ENCODE measurements around the gene ALOX12B.

Gene ALOX12B

GRCh38 chr17:8087075-8087951 lies at the start of gene ALOX12B:
Gene ALOX12B, minus strand, starts transcription at chr17:8087716. Its CDS starts 274 bp downstream, at chr17:8087442.
- in situ Hi-C loops (cut with HindIII; ENCODE audit: low sequenced_read_pairs): no loop called here

GRCh38 chr17:8133941-8134340 lies 46.4 kb upstream of the ALOX12B start:
- in situ Hi-C loops (cut with HindIII; ENCODE audit: low sequenced_read_pairs): no loop called here

- in situ Hi-C loops (cut with HindIII; ENCODE audit: low sequenced_read_pairs): no loop called here
Observed at GRCh38 chr17:8133399-8133798, 45.9 kb upstream of the ALOX12B start.

GRCh38 chr17:8131844-8132441 lies 44.4 kb upstream of the ALOX12B start:
- in situ Hi-C loops (cut with HindIII; ENCODE audit: low sequenced_read_pairs): no loop called here

GRCh38 chr17:8128125-8128784 lies 40.7 kb upstream of the ALOX12B start:
- in situ Hi-C loops (cut with HindIII; ENCODE audit: low sequenced_read_pairs): no loop called here

DNA sequence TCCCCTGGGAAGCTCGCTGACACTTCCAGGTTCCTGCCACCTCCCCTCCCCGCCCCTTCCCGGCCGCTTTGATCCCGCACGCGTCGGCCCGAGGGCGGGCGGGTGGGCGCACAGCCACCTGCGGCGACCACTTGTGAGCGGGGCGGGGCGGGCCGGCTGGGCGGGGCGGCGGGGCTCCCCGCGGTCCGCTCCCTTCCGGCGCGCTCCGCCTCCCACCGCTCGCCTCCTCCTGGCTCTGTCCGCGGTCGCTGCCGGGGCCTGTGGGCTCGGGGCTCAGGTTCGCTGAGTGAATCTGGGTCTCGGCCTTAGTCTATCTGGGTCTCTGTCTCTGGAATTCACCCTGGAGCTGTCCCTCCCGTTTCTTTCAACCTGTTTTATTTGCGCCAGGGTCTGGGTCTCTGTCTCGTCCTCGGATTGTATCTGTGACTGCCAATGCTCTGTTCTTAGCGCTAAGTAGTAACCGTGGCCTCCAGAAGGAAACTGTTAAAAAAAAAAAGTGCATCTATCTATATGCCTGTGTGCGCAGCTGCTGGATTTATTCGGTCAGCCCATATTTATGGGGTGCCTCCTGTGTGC lies 39.1 kb upstream of the ALOX12B start:
- in situ Hi-C loops (cut with HindIII; ENCODE audit: low sequenced_read_pairs): no loop called here

DNA sequence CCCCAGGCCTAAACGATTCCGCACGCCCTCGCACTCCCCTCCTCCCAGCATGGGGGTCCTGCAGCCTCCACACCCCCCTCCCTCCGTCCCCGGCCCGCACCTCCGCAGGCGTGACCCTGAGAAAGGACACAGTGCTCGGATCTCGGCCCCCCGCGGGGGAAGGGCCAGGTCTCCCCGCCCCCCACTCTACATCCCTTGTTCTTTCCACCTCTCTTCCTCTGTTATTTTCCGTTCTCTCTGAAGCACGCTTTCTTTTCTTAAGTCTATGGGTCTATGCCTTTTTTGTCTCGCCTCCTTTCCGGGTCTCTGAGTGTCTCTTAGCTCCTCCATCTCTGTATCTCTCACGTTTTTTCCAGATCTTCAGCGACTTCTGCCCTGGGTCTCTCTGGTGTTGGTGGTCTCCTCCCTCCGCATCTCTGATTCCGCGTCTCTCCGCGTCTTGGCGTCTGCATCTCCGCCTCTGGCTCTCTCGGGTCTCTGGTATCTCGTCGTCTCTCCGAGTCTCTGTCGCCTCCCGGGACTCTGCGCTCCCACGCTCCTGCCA lies 38.5 kb upstream of the ALOX12B start:
- in situ Hi-C loops (cut with HindIII; ENCODE audit: low sequenced_read_pairs): no loop called here

DNA sequence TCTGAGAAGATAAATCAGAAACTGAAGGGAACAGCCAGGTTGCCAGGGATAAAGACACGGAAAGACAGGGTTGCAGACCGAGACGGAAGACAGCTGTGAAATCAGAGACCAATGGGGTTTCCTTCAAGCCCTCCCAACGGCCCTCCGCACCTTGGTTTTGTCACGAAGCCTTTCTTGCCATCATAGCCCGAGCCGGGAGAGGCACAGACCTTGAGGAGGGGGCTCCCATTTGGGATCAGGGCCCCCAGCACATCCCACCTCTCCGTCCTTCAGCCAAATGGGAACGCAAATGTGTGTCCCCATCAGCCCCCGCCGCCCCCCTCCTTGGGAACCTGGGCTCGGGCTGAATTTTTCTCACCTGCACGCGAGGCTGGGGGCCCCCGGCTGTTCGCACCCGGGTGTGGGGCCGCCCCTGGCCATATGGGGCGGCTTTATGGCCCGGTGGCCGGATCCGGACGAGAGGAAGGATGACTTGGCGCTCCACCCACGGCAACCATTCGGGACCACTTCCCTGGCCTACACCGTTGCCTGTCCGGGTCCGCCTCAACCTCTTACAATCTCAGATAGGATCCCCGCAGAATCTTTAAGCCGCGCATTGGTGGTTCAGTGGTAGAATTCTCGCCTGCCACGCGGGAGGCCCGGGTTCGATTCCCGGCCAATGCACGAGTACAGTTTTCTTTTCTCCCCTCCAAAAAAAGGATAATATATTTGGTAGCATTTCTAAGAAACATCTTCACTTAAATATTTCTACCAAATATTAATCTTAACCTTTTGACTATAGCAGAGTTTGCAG lies 37.8 kb upstream of the ALOX12B start:
- in situ Hi-C loops (cut with HindIII; ENCODE audit: low sequenced_read_pairs): no loop called here

- in situ Hi-C loops (cut with HindIII; ENCODE audit: low sequenced_read_pairs): loop anchor here (25.0 kb wide), 1 partner anchor 188 kb away; the partner anchor contains the start of gene ARHGEF15
Observed at GRCh38 chr17:8124350-8125153, 37.0 kb upstream of the ALOX12B start.

DNA sequence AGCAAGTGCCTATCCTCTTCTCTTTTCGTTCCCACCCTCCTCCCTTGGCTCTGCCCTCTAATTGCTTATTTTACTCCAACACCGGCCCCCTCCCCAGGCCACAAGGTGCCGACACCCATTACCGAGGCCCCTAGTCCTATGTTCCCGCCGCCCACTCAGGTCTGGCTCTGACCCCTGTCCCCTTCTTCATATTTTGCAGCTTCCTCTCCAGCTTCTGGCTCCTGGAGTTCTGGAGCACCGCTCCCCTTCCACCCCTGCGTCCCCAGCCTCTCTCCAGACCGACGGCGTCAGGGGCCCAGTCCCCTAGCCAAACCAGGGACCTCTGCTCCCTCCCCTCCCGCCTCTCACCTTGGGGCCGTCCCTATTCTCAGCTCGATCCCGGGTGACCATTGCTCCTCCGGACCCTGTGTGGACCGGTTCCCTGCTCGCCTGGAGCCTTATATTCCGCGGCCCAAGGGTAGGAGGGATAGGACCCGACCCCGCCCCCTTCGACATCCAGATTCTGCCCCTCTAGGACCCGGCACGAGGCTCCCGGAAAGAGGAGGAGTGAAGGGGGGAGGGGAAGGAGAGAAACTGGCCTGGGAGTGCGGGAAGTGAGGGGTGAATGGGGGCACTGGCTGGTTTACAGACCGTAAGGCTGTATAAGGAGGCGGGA lies 36.3 kb upstream of the ALOX12B start, which contains the start of gene HES7:
TSS of gene HES7 (minus strand) at position 412 of the 655 bp plus-strand sequence. CDS start at position 390, 22 bp downstream.
- in situ Hi-C loops (cut with HindIII; ENCODE audit: low sequenced_read_pairs): loop anchor here (25.0 kb wide), 1 partner anchor 188 kb away; the partner anchor contains the start of gene ARHGEF15

- in situ Hi-C loops (cut with HindIII; ENCODE audit: low sequenced_read_pairs): loop anchor here (25.0 kb wide), 1 partner anchor 189 kb away; the partner anchor contains the start of gene ARHGEF15
Observed at GRCh38 chr17:8122924-8123694, 35.6 kb upstream of the ALOX12B start.

- in situ Hi-C loops (cut with HindIII; ENCODE audit: low sequenced_read_pairs): loop anchor here (25.0 kb wide), 1 partner anchor 190 kb away; the partner anchor contains the start of gene ARHGEF15
Observed at GRCh38 chr17:8122422-8122923, 35.0 kb upstream of the ALOX12B start.

- in situ Hi-C loops (cut with HindIII; ENCODE audit: low sequenced_read_pairs): loop anchor here (25.0 kb wide), 1 partner anchor 190 kb away; the partner anchor contains the start of gene ARHGEF15
Observed at GRCh38 chr17:8121681-8122421, 34.3 kb upstream of the ALOX12B start.

DNA sequence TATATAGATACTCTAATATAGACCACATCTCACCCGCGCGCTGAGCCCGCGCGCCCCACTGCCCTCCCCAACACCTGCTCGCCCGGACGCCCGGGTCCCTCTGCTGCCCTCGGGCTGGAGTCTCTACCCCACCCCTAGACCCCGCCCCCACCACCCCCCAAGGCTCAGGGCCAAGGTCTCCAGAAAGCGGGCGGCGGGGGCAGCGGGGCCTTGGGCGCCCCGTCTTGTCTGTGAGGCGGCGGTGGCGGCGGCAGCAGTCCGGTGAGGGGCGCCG lies 33.8 kb upstream of the ALOX12B start:
- in situ Hi-C loops (cut with HindIII; ENCODE audit: low sequenced_read_pairs): loop anchor here (25.0 kb wide), 1 partner anchor 191 kb away; the partner anchor contains the start of gene ARHGEF15

DNA sequence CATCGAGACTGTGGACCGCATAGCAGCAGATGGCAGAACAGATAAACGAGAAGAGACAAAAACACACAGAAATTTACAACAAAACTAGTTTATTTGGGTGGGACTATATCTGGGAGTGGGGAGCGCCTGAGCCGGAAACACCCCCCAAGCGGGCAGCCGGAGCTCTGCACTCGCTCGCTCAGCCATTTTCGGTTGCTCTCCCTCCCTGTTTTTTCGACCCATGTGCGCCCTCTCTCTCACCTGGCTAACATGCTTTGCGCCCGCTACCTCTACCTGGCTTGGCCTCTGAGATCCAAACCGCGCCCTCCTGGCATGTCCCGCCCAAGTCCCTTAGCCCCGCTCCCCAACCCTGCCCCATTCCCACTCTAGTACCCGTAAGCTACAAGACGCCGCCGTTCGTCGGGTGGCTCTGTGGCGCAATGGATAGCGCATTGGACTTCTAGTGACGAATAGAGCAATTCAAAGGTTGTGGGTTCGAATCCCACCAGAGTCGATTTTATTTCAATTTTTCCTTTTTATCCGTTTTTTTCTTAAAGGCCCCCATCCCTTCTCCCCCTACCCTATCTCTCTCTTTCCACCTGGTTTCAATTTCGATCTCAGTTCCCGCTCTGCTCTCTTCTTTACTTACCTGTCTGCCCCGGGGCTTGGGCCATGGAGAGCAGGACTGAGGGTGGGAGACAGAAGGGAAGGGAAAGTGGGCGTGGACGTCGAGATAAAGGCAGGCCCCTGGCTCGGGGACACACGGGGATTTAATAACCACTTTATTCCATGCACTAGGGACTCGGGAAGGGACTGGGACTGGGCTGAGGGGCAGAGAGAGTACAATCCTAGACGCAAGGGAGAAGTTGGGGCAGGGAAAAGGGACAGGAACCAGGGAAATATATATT lies 33.2 kb upstream of the ALOX12B start:
- in situ Hi-C loops (cut with HindIII; ENCODE audit: low sequenced_read_pairs): loop anchor here (25.0 kb wide), 1 partner anchor 192 kb away; the partner anchor contains the start of gene ARHGEF15
